Amniotic epithelial cell (primary cell): Measurements from ENCODE around the gene TPCN2.
"Not testable (repeated sequence)": the region's sequence is repeated elsewhere in the genome, so short reads cannot be mapped to it uniquely, and the experiment has no call there.

Source experiments
- DNase-seq: peaks from one replicate; pipeline ENCODE4 v3.0.0-alpha.2; 2010; ENCODE audit warnings: low read depth

Gene TPCN2

DNA sequence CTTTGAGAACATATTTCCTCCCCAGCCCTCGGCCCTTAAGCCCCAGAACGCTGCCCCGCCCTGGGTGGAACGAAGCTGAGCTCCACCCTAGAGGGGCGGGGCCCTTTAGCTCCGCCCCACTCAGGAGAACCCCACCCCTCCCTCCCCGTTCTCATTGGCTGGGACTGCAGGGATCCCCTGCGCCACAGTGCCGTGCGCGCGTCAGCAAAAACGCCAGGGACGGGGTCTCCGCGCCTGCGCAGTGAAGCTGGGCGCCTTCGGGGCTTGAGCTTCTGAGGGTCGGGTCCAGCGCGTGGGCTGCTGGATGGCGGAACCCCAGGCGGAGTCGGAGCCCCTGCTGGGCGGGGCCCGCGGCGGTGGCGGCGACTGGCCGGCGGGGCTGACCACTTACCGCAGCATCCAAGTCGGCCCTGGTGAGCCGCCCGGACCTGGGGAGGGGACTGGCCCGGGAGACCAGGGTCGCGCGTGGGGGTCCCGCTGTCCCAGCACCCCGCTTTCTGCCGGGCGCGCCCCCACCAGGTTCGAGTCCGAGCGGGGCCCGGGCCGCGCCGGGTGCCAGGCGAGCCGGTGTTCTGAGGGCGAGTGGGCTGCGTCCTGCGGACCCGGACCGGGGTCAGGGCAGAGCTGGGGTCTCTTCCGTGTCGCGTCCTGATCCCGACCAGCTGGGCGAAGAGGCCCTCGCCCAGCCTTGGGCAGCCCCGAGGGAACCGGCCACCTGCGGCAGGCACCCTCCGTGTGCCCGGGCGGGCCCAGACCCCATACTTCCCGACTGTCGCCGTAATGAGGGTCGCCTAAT, at the start of gene TPCN2:
TSS of gene TPCN2 (plus strand) at position 239 of the 796 bp plus-strand sequence. CDS start at position 305, 66 bp downstream.
- DNase-seq, result peak; percentile 91

DNA sequence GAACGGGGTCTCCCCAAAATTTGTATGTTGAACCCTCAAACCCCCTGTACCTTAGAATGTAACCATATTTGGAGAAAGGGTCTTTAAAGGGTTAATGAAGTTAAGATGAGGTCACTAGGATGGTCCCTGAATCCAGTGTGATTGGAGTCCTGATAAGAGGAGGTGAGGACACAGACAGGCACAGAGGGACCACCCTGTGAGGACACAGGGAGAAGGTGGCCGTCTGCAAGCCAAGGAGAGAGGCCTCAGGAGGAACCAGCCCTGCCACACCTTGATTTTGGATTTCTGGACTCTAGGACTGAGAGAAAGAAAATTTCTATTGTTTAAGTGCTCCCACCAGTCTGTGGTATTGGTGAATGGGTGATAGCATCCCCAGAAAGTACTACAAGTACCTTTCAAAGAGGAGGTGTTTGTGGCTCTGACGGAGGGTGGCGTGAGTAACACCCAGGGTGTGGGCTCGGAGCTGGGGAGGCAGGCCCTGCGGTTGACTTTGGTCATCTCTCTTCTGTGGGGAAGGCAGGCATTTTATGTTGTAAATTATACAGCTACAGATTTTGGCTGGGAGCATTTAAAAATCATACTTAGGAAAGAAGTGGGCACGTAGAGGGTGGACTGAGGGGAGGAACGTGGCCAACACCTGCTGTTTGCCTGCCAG, 49.5 kb upstream of the TPCN2 start:
- no peak for DNase-seq

DNA sequence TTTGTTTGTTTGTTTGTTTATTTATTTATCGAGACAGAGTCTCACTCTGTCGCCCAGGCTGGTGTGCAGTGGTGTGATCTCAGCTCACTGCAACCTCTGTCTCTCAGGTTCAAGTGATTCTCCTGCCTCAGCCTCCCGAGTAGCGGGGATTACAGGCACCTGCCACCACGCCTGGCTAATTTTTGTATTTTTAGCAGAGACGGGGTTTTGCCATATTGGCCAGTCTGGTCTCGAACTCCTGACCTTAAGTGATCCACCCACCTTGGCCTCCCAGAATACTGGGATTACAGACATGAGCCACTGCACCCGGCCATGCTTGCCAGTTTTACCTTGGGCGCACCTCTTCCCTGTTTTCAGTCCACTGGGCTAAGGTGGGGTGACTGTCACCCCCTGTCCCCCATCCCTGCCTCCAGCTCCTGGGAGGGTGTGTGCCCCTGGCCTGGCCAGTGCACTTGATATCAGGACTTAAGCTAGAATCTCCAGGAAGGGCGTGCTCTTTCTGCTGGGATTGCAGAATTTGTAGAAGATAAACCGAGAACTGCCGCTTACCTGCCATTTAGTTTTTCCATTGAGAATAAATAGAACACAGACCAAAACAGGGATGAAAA, 48.9 kb upstream of the TPCN2 start:
- not testable (repeated sequence) for DNase-seq

DNA sequence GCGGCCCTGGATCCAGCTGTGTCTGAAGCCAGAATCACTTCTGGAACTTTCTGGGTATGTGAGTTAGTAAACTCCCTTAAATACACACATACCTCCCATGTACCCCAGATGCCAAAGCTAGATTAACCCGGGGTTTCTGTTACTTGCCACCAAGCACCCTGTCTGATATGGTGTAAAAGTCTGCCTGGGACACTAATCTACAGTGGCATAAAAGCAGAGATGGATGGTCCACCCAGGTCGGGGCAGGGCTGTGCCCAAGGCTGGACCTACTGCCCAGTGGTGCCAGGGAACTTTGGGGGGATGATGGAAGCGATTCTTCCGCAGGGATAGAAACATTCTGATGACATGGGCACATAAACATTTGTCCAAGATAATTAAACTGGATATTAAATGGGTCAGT, 48.3 kb upstream of the TPCN2 start:
- DNase-seq, result no peak

DNA sequence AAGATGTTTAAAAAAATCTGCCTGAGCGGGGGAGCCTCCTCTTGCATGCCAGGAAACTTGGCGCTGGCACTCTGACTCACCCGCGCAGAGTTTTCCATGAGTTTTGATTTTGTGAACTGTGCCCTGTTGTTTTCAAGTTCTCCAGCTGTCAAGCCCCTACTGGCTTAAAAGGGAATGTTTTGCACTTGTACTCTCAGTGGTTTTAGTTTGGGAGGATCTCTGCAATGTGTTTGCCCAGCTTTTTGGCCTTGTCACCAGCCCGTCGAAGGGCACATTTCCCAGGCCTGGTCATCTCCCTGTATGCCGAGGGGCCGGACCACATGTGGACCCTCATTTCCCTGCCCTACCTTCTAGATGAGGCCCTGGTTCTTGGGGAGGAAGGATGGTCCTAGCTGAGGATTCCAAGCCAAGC, 47.9 kb upstream of the TPCN2 start:
- DNase-seq, result peak; percentile 81

DNA sequence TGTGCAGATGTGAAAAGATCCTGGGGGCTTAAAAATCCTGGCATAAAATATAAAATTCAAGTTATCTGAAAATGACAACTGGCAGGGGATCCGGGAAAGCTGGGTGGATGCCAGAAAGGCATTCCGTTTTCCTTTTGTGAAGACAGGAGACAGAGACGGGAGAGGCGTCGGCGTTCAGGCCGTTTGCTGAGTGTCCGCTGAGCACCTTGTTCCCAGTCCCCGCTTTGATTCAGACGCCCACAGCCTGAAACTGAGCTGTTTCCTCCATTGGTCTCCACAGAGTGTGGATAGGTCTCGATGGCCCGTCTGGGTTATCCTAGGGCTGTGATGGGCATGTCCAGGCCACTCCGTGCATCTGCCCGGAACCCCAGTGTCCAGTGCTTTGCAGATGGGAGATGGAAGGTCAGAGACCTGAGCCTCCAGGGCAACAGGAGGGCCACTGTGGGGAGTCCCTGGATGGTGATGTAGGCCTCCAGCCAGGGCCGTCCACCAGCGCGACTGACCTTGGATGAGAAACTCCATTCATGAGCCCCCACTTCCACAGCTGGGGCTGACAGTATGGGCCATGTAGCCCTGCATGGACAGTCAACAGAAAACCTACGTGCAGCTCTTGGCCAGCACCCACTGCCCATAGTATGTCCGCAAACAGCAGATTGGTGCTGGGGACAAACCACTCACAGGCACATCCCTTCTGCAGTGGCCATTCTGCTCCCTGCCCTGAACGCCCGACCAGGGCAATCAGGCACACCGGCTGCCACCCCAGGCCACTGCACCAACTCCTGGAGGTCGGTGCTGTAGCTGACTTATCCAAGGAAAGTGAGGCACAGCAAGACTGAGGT, 47.3 kb upstream of the TPCN2 start:
- DNase-seq, result no peak

DNA sequence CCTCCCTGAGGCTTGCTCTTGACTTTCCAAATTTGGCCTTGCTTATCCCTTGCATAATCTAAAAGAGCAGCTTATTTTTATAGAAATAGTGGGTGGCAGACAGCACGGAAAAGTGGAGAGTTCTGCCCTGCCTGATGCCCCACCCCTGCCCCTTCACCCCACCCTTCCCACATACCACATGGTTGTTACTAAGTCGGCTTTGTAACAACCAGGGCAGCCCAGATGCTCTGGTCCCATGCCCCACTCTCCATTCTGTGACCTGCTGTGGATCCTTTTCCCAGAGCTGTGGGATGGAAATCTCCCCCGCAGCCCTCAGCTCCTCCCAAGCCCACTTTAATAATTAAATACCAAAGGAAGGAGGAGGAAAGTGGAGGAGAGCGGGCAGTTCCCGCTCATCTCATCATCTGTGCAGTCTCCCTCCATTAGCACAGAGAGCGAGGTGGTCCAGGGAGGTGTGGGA, 46.6 kb upstream of the TPCN2 start:
- DNase-seq, result no peak

DNA sequence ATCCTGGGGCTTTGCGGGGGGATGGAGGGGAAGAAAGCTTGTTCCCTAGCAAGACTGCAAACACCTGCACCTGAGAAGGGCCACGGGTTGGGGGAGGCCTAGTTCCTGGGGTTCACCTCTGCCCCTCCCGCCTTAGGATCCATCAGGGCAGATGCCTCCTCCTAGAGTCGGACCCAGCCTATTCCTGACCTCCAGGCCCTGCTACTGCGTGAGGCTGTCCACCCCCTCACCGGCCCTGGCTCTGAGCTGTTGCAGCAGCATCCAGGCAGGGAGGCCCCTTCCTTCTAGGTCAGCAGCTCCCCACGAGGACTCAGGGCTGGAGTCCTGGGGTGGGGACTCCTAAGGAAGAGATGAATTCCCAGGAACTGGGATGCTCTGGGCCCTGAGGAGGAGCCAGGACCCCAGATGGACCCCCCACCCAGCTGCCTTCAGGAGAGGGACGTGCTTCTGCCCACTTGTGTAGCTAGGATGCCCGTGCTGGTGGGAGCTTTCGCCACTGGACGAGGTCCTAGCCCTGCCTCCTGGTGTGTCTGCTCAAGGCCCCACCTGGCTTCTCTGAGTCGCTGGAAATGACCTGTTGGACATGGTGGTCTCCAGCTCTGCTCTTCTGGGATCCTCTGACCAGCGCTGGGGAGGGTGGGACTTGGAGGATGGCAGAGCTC, 46.0 kb upstream of the TPCN2 start:
- no peak for DNase-seq

DNA sequence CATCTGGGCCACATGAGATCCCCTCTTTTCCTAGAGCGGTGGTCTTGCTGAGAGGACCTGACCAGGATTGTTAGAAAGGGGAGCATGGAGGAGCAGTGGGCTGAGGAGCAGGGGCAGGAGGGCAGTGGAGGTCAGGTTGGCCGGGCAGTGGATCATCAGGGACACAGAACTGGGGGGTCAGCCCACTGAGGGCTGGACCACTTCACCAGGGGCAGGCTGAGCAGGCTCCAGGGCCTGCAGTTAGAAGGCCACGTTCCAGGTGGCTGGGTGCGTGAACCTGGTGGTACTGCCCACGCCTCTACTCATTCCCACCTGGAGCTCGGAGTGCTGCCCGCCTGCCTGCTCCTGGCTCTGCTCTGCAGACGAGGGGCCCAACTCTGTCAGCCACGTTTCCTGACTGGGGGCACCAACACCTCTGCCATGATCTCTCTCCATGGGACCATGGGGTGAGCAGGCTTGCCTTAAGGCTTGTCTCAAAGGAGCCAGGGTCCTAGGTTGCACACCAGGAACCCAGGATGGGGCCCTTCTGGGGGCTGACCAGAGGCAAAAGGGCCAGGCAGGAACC, 45.3 kb upstream of the TPCN2 start:
- DNase-seq, result no peak

DNA sequence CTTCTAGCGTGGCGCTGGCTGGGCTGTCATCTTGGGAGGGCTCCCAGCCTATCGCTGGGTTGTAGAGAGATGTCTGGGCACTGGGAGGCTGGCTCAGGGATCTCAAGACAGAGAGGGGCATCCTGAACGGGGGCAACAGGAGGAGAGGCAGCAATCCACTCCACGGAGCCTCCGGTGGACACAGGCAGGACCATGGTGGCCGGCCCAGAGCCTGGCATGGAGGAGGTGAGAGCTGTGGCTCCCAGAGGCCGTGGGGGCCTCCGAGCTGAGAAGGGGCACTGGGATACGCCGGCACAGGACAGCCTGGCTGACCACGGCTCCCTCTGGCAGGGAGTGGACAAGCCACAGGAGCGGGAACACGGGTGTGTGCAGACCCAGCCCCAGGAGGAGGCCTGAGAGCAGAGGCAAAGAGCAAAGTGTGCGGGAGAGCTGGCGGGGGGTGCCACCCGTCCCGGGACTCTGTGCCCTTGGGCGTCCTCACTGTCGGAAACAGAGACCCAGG, 44.8 kb upstream of the TPCN2 start:
- no peak for DNase-seq

DNA sequence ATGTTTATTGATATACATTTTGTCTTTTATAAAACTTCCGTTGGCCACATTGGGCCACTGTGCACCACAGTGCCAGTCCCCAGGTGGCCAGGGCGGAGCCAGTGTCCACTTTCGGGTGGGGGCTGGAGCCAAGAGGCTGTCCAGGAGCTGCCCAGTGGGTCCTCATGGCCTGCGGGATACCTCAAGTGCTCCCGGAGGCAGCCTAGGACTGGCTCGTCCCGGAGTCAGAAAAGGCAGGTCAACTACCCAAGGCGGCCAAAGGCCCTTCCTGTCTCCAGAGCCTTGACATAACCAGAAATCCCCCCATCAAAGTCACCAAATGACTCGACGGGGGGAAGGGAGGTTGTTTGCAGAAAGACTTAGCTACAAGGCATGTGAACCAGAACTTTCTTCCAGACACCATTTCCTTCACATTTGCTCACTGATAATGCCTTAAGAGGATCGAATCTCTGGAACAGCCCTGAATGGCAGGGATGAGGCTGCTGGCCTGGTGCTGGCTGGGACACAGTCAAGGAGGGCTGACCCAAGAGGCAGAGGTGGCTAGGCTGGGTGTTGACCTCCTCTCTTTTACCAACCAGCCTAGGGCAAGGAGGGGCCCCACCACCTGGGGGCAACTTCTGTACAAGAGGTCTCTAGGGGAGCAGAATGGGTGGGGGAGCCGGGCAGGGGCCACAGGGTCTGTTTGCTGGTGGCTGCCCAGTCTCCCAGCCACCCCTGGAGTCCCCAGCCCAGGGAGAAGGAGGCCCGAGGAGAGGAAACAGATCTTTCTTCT, 44.1 kb upstream of the TPCN2 start:
- DNase-seq, result no peak

DNA sequence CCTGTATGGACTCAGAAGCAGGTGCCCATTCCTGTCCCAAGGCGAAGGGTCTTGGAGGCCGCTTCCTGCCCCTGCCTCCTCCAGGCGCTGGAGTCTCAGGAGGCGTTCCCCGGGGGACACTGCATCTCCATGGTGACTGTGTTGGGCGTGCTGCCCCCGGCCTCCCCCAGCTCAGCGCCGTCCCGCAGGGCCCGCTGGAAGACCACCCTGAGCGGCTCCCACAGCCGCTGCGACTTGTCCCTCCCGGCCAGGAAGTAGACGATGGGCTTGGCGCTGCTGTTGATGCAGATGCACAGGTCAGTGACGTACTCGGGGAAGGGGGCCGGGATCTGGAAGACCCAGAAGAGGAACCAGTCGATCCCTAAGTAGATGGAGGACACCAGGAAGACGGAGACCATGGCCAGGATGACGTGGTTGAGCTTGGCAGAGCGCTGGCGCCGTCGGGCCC, 43.5 kb upstream of the TPCN2 start:
- no peak for DNase-seq

DNA sequence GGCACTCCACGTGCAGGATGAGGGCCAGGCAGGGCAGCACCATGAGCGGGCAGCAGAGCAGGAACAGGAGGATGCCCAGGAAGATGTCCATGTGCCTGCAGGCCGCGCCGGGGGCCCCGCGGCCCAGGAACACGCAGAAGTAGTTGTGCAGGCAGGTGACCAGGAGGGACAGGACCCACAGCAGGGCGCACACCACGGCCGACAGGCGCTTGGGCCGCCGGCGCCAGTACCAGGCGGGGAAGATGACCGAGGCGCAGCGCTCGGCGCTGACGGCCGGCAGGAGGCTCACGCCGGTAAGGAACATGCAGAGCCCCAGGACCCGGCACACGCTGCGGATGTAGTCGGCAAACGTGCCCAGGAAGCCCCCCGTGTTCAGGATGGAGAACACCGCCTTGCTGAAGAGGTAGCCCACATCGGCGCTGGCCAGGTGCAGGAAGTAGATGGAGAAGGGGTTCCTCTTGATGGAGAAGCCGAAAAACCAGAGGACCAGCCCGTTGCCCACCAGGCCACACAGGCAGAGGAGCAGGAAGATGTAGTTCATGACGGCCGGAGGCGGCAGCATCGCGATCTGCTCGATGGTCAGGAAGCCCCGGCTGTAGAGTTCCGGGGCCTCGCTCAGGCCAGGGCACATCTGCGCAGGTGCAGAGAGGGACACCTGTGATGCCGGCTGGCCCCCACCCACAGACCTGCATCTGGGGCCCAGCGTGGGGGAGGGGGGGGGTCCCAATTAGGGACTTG, 42.9 kb upstream of the TPCN2 start:
- DNase-seq, result no peak

DNA sequence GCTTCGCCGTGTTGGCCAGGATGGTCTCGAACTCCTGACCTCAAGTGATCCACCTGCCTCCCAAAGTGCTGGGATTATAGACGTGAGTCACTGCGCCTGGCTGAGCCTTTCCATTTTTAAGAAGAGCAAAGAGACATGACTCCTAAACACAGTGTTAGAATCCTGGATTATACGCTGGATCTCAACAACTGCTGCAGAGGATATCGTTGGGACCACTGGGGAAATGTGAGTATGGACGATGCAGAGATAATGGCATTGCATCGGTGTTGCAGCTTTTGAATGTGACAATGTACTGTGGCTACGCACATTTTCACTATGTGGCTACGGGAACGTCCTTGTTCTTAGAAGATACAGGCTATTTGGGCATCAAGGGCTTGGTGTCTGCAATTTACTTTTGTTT, 41.9 kb upstream of the TPCN2 start:
- no peak for DNase-seq

DNA sequence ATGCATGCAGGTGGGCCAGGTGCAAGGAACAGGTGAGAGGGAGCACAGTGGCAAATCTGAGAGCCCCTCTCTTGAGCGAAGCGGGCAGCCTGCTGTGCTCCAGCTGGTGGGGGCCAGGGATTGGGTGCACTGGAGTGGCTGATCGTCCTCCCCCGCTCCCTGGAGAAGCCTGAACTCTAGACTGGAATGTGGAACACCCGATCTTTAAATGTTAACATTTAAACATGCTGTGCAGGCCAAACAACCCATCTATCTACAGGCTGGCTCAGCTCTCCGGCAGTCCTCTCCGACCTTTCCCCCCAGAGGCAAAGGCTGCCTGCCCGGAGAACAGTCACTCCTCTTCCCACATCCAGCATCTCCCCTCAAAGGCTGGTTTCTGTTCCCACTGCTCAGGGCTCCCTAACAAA, 40.8 kb upstream of the TPCN2 start:
- peak; percentile 51 for DNase-seq

DNA sequence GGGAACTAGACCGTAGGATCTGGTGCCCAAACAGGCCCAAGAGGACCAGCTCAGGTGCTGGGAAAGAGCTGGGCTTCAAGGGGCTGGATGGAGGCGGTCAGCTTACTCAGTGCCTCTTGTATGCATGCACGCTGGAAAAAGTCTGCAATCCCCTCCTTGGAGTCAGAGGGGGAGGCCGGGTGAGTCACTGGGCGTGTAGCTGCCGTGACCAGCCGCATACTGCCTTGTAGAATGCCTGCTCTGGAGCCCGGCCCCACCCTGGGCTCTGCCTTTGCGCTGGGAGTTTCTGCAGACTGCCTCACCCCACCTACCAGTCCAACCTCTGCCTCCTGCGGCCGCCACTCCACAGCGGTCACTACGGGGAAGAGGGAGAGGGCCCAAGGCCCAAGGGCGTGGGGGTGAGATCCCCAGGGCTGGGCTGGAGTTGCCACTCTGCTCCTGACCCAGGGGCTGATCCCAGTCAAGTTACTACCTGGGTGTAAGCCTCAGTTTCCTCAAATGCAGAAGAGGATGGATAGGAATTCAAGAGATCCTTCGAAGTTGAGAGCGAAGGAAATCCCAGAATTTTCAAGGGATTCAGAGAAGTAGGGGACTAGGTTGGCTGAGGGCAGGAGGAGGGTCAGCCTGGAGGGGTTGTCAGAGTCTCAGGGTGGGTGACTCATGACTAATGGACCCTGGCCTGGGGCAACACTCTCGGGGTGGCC, 39.8 kb upstream of the TPCN2 start:
- peak; percentile 97 for DNase-seq

DNA sequence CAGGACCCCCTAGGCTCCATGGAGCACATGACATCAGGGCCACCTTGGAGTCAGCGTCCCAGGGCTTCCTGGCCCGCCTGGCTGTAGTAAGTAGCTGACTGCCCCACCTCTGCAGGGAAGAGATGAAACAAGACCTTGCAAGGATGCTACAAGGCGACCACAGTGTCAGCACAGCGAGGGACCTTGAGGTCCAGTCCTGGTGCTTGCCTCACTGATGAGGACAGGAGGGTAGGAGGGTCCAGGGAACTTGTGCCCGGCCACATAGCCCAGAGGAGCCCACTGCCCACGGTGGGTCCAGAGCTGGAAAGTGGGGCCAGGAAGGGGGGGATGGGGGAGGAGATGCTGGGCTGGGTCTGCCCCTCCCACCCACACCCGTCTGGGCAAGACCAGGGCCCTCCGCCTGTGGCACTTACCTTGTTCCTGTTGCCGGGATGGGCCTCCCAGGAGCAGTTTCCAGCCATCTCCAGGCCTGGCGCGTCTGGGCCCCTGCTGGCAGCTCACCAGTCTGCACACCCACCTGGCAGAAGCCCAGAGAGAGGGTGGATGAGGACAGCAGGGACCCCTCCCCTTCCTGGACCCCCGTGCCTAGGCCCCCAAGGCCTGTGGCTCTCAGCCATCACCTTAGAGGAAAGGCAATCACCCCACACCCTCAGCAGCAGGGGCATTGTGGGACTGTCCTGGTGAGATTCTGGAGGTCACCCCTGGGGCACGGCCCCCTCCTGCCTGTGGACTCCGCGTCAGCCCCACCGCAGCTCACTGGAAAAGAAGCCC, 39.1 kb upstream of the TPCN2 start:
- DNase-seq, result no peak

DNA sequence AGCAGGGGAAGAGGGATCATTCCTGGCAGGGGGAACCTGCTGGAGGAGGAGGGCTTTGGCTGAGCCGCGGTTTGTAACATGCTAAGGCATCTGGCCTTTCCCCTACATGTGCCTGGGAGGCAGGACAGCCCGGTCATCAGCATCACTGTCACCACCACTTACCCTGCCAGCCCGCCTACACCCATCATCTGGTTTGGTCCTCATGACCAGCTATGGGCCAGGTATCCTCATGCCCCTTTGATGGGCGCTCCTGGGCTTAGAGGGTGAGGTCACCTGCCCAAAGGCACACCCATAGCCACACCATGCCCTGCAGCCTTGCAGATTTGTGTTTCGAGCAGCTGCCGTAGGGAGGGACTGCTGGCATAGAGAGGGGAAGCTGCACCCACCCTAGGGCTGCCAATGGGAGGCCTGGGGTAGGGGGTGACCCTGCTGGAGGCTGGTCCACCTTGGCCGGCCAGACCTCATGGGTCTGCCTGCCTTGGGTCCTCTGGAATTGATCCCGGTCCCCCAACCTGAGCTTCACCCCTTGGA, 38.3 kb upstream of the TPCN2 start:
- no peak for DNase-seq
